ENCODE data around the gene KPNA3. TPM values are rescaled to one million over a fixed set of nuclear protein-coding genes. Genes with fewer than 3 reads are reported as not detected.

Gene KPNA3
- total RNA-seq, 1 experiment from 2014 or later: 49.7 TPM

GRCh38 chr13:49830721-49831120, 38.2 kb upstream of the KPNA3 start:
- Mint-ChIP-seq H3K4me1 (peaks cover 5 to 14% of the 10 kb centered on the region in 2 experiments), H3K36me3 (ENCODE audit: insufficient read depth in 1 of 3, low read depth in 3 of 3) (peaks cover 3 to 4% (median 4%) of the 10 kb centered on the region in 3 experiments; a peak in 1 of 7 replicates), H3K4me3 (no peak overlapping the region), H3K9me3 (peaks cover 4 to 5% of the 10 kb centered on the region in 2 experiments; a peak in 4 of 5 replicates), H3K27me3 (ENCODE audit: low read depth) (peaks cover 3% of the 10 kb centered on the region; the same call in 1 of the 2 replicates), H3K27ac (no peak overlapping the region)
- H3K9ac ChIP-seq (ENCODE audit: extremely low read depth, insufficient read length, low read length): no peak overlapping the region
- H4K91ac ChIP-seq (ENCODE audit: insufficient read length, low read depth, low read length): no peak overlapping the region
- no peak overlapping the region for H2BK120ac ChIP-seq (ENCODE audit: low read depth, low read length, poor library complexity, severe bottlenecking)
- H3K4ac ChIP-seq (ENCODE audit: low read depth, low read length): no peak overlapping the region
- H2BK12ac ChIP-seq (ENCODE audit: insufficient read length, low read depth, low read length): no peak overlapping the region
- no peak overlapping the region for H2BK5ac ChIP-seq (ENCODE audit: insufficient read length, low read length)
- TF ChIP-seq, protein P1, sequence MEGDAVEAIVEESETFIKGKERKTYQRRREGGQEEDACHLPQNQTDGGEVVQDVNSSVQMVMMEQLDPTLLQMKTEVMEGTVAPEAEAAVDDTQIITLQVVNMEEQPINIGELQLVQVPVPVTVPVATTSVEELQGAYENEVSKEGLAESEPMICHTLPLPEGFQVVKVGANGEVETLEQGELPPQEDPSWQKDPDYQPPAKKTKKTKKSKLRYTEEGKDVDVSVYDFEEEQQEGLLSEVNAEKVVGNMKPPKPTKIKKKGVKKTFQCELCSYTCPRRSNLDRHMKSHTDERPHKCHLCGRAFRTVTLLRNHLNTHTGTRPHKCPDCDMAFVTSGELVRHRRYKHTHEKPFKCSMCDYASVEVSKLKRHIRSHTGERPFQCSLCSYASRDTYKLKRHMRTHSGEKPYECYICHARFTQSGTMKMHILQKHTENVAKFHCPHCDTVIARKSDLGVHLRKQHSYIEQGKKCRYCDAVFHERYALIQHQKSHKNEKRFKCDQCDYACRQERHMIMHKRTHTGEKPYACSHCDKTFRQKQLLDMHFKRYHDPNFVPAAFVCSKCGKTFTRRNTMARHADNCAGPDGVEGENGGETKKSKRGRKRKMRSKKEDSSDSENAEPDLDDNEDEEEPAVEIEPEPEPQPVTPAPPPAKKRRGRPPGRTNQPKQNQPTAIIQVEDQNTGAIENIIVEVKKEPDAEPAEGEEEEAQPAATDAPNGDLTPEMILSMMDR (conservative IDR thresholded peaks at IDR 0.05): no peak
- WGBS (ENCODE audit: extremely low coverage, insufficient read length, low lambda C conversion rate): no CpG with 5 or more reads among the region's 3 CpGs
- no peak overlapping the region for H3T11ph ChIP-seq (ENCODE audit: low read length)
- H3K9me3 ChIP-seq (ENCODE audit: control insufficient read depth, low read depth, low read length): no peaks in the 10 kb centered on the region
- no peaks in the 10 kb centered on the region for H3K79me2 ChIP-seq (ENCODE audit: insufficient read depth, low read length)
- no peak overlapping the region for H2BK15ac ChIP-seq (ENCODE audit: low read depth, low read length)
- no peak for DNase-seq
- no peaks in the 10 kb centered on the region for H4K20me1 ChIP-seq (ENCODE audit: control insufficient read depth, insufficient read depth, insufficient read length)
- no peak overlapping the region for H3K14ac ChIP-seq (ENCODE audit: insufficient read depth, low read length)
- no peaks in the 10 kb centered on the region for H3K79me1 ChIP-seq (ENCODE audit: insufficient read depth, low read depth, low read length, poor library complexity, severe bottlenecking)
- no peak overlapping the region for H3K18ac ChIP-seq (ENCODE audit: insufficient read length, low read depth, low read length)
- no peak overlapping the region for H3K4me2 ChIP-seq (ENCODE audit: insufficient read depth, insufficient read length, low read length)
- H4K8ac ChIP-seq (replicated peaks; ENCODE audit: insufficient read length, low read depth, low read length): no peak overlapping the region
- no peak overlapping the region for H2BK20ac ChIP-seq (ENCODE audit: low read depth, low read length, poor library complexity, severe bottlenecking)
- no peak overlapping the region for H3K56ac ChIP-seq (ENCODE audit: insufficient read length, low read depth, low read length)
- no peak overlapping the region for H3K27ac ChIP-seq (ENCODE audit: insufficient read length, low read depth, low read length)
- no peak overlapping the region for H4K5ac ChIP-seq (ENCODE audit: insufficient read length, low read depth, low read length)
- no peak overlapping the region for H2AK5ac ChIP-seq (ENCODE audit: insufficient read length, low read length)
- no peaks in the 10 kb centered on the region for H3K23me2 ChIP-seq (ENCODE audit: insufficient read length, low read depth, low read length, poor library complexity, severe bottlenecking)
- no peak overlapping the region for H3K23ac ChIP-seq (ENCODE audit: insufficient read length, low read depth, low read length)
- H3K4me1 ChIP-seq (ENCODE audit: insufficient read depth, low read length): no peaks in the 10 kb centered on the region
- H2AFZ ChIP-seq (ENCODE audit: low read length): no peak overlapping the region
- no peaks in the 10 kb centered on the region for H3K27me3 ChIP-seq (ENCODE audit: insufficient read depth, low read length)
